GM12864 (cell line): Measurements from ENCODE around the gene EMCN.

ENCODE experiments used
- DNase-seq: peaks from one replicate; pipeline ENCODE4 v3.0.0-alpha.2; 2011; ENCODE audit warnings: low read depth
- H3K4me3 ChIP-seq: 2 replicates; pipeline ENCODE4 v1.5.1; 2011; ENCODE audit warnings: mild to moderate bottlenecking, low read depth, low read length, control low read depth
- CTCF ChIP-seq: IDR thresholded peaks from 2 replicates; pipeline ENCODE4 v1.5.1; 2011; ENCODE audit warnings: low read depth, mild to moderate bottlenecking, moderate library complexity, low read length, control low read depth, inconsistent platforms; ENCODE audit errors: missing control alignments

The EMCN gene

GRCh38 chr4:100428051-100428450, 89.8 kb downstream of the EMCN start:
- no peak overlapping the region for H3K4me3 ChIP-seq
- no peak for TF ChIP-seq CTCF
- DNase-seq = no peak

GRCh38 chr4:100424376-100424775, 93.4 kb downstream of the EMCN start:
- no peak overlapping the region for H3K4me3 ChIP-seq
- DNase-seq = no peak
- TF ChIP-seq CTCF = no peak

GRCh38 chr4:100422894-100423293, 94.9 kb downstream of the EMCN start:
- no peak overlapping the region for H3K4me3 ChIP-seq
- TF ChIP-seq CTCF = no peak
- no peak for DNase-seq

GRCh38 chr4:100421361-100421978, 96.4 kb downstream of the EMCN start:
- no peak for DNase-seq
- H3K4me3 ChIP-seq = no peak overlapping the region
- TF ChIP-seq CTCF = no peak

GRCh38 chr4:100420571-100420970, 97.3 kb downstream of the EMCN start:
- TF ChIP-seq CTCF = no peak
- no peak for DNase-seq
- no peak overlapping the region for H3K4me3 ChIP-seq

GRCh38 chr4:100417565-100417964, 100.3 kb downstream of the EMCN start:
- TF ChIP-seq CTCF = no peak
- no peak for DNase-seq
- no peak overlapping the region for H3K4me3 ChIP-seq
